Measurements from ENCODE around the gene AUNIP. TPM values are rescaled to one million over a fixed set of nuclear protein-coding genes. Genes with fewer than 3 reads are reported as not detected.
A peak's percentile ranks its signal among the peaks of the same experiment; 100 is the strongest.

Gene AUNIP
- total and polyA plus RNA-seq, 2 donors (not counting 1 experiment from before 2014, with no cell fraction given): 0.33 to 1.2 TPM

DNA sequence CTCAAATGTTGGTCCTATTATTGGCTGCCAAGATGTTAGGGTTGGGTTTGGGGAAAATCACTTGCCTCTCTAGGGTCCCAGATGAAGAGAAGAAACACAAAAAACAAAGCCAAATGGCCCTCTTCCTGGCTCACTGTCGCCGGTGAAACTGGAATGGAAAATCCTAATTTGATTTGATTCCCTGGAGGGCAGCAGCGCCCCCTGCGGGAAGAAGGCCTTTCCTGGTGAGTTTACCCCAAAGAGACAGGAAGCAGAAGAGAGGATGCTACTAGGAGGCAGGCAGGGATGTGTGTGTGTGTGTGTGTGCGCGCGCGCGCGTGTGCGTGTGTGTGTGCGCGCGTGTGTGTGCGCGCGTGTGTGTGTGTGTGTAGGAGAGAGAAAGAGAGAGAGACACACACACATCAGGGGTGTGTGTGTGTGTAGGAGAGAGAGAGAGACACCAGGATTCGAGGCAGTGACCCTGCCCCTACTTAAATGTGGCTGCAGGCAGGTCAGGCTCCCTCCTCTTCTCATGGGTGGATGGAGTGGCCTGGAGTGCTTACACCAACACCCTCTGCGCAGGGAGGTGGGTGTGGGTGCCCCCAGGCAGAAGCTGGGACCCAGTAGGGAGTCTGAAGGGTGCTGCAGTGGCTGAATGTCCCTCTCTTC lies 62.3 kb downstream of the AUNIP start:
- Histone ChIP-seq H3K27ac (ENCODE audit: insufficient read depth, low read length) (no peak overlapping the region), H3K79me2 (ENCODE audit: control insufficient read depth, insufficient read depth, low read length) (peaks cover 4% of the 10 kb centered on the region), H4K20me1 (ENCODE audit: control insufficient read depth, extremely low read depth, insufficient read depth, low read length) (no peaks in the 10 kb centered on the region), H3K9ac (ENCODE audit: insufficient read depth, low read length) (no peak overlapping the region), H3K4me2 (ENCODE audit: extremely low read depth, insufficient read depth, low read length) (no peak overlapping the region), H3K4me1 (ENCODE audit: control insufficient read depth, extremely low read depth, insufficient read depth, low read length) (peaks cover 7% of the 10 kb centered on the region), H3K4me3 (replicated peaks in 1 of 4; ENCODE audit: control extremely low read depth in 1 of 4, insufficient read depth in 1 of 4, low read depth in 3 of 4, low read length in 4 of 4) (no peak overlapping the region), H3K27me3 (ENCODE audit: control insufficient read depth, insufficient read depth, low read length) (no peaks in the 10 kb centered on the region), H3K9me3 (ENCODE audit: control insufficient read depth, insufficient read depth, low read depth, low read length) (no peaks in the 10 kb centered on the region), H3K36me3 (ENCODE audit: control insufficient read depth, insufficient read depth, low read length) (no peaks in the 10 kb centered on the region), H2AFZ (ENCODE audit: low read length) (no peak overlapping the region)
- peak; percentile 67 to 79 for DNase-seq (ENCODE audit: low read depth in 2 of 2)
- TF ChIP-seq, protein P1, sequence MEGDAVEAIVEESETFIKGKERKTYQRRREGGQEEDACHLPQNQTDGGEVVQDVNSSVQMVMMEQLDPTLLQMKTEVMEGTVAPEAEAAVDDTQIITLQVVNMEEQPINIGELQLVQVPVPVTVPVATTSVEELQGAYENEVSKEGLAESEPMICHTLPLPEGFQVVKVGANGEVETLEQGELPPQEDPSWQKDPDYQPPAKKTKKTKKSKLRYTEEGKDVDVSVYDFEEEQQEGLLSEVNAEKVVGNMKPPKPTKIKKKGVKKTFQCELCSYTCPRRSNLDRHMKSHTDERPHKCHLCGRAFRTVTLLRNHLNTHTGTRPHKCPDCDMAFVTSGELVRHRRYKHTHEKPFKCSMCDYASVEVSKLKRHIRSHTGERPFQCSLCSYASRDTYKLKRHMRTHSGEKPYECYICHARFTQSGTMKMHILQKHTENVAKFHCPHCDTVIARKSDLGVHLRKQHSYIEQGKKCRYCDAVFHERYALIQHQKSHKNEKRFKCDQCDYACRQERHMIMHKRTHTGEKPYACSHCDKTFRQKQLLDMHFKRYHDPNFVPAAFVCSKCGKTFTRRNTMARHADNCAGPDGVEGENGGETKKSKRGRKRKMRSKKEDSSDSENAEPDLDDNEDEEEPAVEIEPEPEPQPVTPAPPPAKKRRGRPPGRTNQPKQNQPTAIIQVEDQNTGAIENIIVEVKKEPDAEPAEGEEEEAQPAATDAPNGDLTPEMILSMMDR (conservative IDR thresholded peaks at IDR 0.05 in 1 of 2, IDR thresholded peaks at IDR 0.05 in 1 of 2; ENCODE audit: low read depth in 1 of 2, low read length in 2 of 2): peak; percentile 75 to 85
- no peak for TF ChIP-seq EZH2 (IDR thresholded peaks at IDR 0.05; ENCODE audit: low read length, missing control alignments)

DNA sequence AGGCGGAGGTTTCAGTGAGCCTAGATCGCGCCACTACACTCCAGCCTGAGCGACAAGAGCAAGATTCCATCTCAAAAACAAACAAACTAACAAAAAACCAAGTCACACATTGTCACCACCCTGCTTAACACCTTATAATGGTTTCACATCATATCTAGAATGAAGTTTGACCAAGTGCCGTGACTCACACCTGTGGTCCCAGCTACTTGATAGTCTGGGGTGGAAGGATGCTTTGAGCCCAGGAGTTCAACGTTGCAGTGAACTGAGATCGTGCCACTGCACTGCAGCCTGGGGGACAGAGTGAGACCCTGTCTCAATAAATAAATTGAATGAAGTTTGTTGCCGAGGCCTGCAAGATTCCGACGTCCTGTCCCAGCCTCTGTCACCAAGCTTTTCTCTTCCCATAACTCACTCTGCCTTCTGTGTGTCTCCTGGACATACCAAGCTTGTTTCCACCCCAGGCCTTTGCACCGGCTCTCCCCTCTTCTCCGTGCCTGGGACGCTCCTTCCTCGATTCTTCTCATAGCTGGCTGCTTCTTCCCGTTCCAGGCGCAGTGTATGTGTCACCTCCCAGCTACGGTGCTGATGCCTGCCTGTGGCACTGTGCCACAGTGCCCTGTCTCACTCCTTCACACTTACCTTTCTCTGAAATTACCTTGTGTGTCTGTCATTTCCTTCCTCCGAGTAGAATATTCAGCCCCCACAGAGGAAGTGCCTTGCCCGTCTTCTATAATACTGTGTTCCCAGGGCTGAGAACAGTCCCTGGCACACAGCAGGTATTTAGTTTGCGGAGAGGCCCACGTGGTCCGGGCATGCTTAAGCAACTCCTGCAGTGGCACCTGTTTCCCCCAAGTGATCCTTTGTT lies 63.1 kb downstream of the AUNIP start:
- Histone ChIP-seq H3K4me1 (ENCODE audit: control insufficient read depth, extremely low read depth, insufficient read depth, low read length) (peaks cover 7% of the 10 kb centered on the region), H3K36me3 (ENCODE audit: control insufficient read depth, insufficient read depth, low read length) (no peaks in the 10 kb centered on the region), H3K9me3 (ENCODE audit: control insufficient read depth, insufficient read depth, low read depth, low read length) (no peaks in the 10 kb centered on the region), H3K27ac (ENCODE audit: insufficient read depth, low read length) (no peak overlapping the region), H2AFZ (ENCODE audit: low read length) (no peak overlapping the region), H3K9ac (ENCODE audit: insufficient read depth, low read length) (no peak overlapping the region), H3K4me2 (ENCODE audit: extremely low read depth, insufficient read depth, low read length) (no peak overlapping the region), H3K79me2 (ENCODE audit: control insufficient read depth, insufficient read depth, low read length) (peaks cover 4% of the 10 kb centered on the region), H4K20me1 (ENCODE audit: control insufficient read depth, extremely low read depth, insufficient read depth, low read length) (no peaks in the 10 kb centered on the region), H3K27me3 (ENCODE audit: control insufficient read depth, insufficient read depth, low read length) (no peaks in the 10 kb centered on the region), H3K4me3 (replicated peaks in 1 of 4; ENCODE audit: control extremely low read depth in 1 of 4, insufficient read depth in 1 of 4, low read depth in 3 of 4, low read length in 4 of 4) (no peak overlapping the region)
- no peak for TF ChIP-seq EZH2 (IDR thresholded peaks at IDR 0.05; ENCODE audit: low read length, missing control alignments)
- TF ChIP-seq, protein P1 (conservative IDR thresholded peaks at IDR 0.05 in 1 of 2, IDR thresholded peaks at IDR 0.05 in 1 of 2; ENCODE audit: low read depth in 1 of 2, low read length in 2 of 2): no peak
- no peak for DNase-seq (ENCODE audit: low read depth in 2 of 2)

DNA sequence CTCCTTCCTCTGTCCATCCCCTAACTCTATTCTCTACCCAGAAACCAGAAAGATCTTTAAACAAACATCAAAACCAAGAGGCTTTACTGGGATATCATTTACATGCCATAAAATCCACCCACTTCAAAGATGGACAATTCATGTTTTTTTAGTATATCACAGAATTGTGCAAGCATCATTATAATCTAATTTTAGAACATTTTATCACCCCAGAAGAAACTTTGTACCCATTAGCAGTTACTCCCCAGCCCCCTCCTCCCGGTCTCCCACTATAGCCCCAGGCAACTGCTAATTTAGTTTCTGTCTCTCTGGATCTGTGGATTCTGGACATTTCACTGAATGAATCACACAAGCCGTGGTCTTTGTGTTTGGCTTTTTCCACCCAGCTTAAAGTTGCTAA lies 64.0 kb downstream of the AUNIP start:
- Histone ChIP-seq H3K4me3 (replicated peaks in 1 of 4; ENCODE audit: control extremely low read depth in 1 of 4, insufficient read depth in 1 of 4, low read depth in 3 of 4, low read length in 4 of 4) (no peak overlapping the region), H3K27me3 (ENCODE audit: control insufficient read depth, insufficient read depth, low read length) (no peaks in the 10 kb centered on the region), H3K27ac (ENCODE audit: insufficient read depth, low read length) (no peak overlapping the region), H3K36me3 (ENCODE audit: control insufficient read depth, insufficient read depth, low read length) (no peaks in the 10 kb centered on the region), H3K9me3 (ENCODE audit: control insufficient read depth, insufficient read depth, low read depth, low read length) (no peaks in the 10 kb centered on the region), H2AFZ (ENCODE audit: low read length) (no peak overlapping the region), H4K20me1 (ENCODE audit: control insufficient read depth, extremely low read depth, insufficient read depth, low read length) (no peaks in the 10 kb centered on the region), H3K9ac (ENCODE audit: insufficient read depth, low read length) (no peak overlapping the region), H3K4me1 (ENCODE audit: control insufficient read depth, extremely low read depth, insufficient read depth, low read length) (peaks cover 3% of the 10 kb centered on the region), H3K4me2 (ENCODE audit: extremely low read depth, insufficient read depth, low read length) (no peak overlapping the region), H3K79me2 (ENCODE audit: control insufficient read depth, insufficient read depth, low read length) (no peaks in the 10 kb centered on the region)
- DNase-seq (ENCODE audit: low read depth in 2 of 2): no peak
- TF ChIP-seq EZH2 (IDR thresholded peaks at IDR 0.05; ENCODE audit: low read length, missing control alignments): no peak
- TF ChIP-seq, protein P1 (conservative IDR thresholded peaks at IDR 0.05 in 1 of 2, IDR thresholded peaks at IDR 0.05 in 1 of 2; ENCODE audit: low read depth in 1 of 2, low read length in 2 of 2): no peak
